ENCODE data around the gene ACCS.

Gene ACCS

DNA sequence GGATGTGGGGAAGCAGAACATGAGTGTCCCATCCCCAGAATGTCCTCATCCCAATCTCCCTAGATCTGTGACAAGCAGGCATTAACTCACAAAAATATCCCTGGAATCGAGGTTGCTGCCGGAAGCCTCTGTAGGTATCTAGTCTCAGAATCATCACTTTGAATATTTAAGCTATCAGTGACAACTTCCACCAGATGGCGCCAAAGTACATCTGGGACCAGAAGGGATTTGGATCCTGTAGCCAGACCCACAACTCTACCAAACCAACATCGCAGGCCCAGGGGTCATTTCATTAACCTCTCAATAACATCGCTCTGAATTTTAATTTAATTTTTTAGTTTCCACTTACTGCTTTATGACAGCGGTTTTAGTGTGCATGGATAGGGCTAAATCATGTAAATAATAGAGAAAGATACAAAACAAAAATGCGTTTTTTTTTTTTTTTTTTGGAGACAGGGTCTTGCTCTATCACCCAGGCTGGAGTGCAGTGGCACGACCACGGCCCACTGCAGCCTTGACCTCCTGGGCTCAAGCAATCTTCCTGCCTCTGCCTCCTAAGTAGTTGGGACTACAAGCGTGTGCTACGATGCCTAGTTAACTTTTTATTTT is 28.3 kb downstream of the ACCS start:
- H3K27ac ChIP-seq: no peak overlapping the region
- in situ Hi-C loops (cut with HindIII; ENCODE audit: low pct_ligation_motif_present, low sequenced_read_pairs): no loop called here
- TF ChIP-seq, protein P1, sequence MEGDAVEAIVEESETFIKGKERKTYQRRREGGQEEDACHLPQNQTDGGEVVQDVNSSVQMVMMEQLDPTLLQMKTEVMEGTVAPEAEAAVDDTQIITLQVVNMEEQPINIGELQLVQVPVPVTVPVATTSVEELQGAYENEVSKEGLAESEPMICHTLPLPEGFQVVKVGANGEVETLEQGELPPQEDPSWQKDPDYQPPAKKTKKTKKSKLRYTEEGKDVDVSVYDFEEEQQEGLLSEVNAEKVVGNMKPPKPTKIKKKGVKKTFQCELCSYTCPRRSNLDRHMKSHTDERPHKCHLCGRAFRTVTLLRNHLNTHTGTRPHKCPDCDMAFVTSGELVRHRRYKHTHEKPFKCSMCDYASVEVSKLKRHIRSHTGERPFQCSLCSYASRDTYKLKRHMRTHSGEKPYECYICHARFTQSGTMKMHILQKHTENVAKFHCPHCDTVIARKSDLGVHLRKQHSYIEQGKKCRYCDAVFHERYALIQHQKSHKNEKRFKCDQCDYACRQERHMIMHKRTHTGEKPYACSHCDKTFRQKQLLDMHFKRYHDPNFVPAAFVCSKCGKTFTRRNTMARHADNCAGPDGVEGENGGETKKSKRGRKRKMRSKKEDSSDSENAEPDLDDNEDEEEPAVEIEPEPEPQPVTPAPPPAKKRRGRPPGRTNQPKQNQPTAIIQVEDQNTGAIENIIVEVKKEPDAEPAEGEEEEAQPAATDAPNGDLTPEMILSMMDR (IDR thresholded peaks at IDR 0.05; ENCODE audit: low read depth, low read length, missing control alignments): peak; percentile 84
- H3K4me3 ChIP-seq (ENCODE audit: low read depth, low read length): no peak overlapping the region
- no peaks in the 10 kb centered on the region for H3K36me3 ChIP-seq (replicated peaks)
- DNase-seq: peak; percentile 76
- no peaks in the 10 kb centered on the region for H3K27me3 ChIP-seq (replicated peaks)

DNA sequence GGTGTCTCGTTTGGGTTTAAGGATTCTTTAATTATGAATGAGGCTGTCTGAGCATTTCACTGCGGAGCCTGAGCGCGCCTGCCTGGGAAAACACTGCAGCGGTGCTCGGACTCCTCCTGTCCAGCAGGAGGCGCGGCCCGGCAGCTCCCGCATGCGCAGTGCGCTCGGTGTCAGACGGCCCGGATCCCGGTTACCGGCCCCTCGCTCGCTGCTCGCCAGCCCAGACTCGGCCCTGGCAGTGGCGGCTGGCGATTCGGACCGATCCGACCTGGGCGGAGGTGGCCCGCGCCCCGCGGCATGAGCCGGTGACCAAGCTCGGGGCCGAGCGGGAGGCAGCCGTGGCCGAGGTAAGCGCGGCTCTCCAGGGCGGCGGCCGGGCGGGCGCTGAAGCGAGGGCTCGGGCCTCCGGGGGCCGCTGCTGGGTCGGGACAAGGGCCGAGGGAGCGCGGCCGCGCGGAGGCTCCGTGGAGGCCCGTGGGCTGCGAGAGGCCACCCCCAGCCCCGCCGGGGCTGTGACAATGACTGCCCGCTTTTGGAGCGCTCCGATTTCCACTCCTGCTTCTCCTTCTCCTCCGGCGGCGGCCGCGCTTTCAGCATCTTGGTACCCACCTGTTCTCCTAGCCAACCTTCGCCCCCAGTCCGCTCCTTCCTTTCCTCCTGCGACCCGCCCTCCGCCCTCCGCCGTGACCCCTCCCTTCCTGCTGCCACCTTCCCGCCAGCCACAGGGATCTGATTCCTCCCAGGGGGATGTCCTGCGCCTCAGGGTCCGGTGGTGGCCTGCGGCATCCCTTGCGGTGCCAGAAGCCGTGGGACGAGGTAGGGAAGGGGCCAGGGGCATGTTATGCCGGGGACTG is 29.7 kb downstream of the ACCS start, which contains the start of gene EXT2:
TSS of gene EXT2 (plus strand) at position 173 of the 854 bp plus-strand sequence. CDS start 12,035 bp downstream, outside the sequence.
- H3K27me3 ChIP-seq (replicated peaks): no peaks in the 10 kb centered on the region
- in situ Hi-C loops (cut with HindIII; ENCODE audit: low pct_ligation_motif_present, low sequenced_read_pairs): no loop called here
- H3K36me3 ChIP-seq (replicated peaks): no peaks in the 10 kb centered on the region
- TF ChIP-seq, protein P1 (IDR thresholded peaks at IDR 0.05; ENCODE audit: low read depth, low read length, missing control alignments): peak; percentile 86
- peak; percentile 68 for DNase-seq
- peak within 1 kb of the TSS; percentile 70 for H3K4me3 ChIP-seq (ENCODE audit: low read depth, low read length)
- H3K27ac ChIP-seq: peak within 1 kb of the TSS; percentile 8

DNA sequence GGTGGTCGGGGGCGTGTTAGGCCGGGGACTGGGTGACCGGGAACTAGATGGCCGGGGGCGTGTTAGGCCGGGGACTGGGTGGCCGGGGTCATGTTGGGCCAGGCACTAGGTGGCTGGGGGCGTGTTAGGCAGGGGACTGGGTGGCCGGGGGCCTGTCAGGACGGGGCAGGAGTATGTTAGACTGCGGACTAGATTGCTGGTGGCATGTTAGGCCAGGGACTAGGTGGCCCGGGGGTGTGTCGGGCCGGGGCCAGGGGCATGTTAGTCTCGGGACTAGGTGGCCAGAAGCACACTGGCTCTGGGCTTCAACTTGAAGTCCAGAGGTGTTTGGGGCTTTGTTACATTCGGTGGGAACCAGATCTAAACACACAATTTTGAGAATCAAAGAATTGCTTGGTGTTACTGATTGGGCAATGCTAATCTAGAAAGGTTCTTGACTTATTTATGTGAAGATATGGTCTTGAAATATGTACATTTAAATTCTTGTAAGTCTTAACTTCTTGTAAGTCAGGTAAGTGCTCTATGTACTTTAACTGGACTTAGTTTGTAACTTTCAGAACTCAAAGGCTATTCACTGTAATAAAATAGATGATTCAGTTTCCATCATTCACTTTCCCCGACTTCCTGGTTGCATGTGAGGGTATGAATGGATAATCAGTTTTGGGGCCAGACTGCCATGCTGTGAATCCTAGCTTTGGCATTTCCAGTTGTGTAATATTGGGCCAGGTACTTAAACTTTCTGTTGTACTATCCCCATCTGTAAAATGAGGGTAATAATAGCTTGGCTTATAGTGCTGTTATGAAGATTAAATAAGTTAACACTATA is 30.5 kb downstream of the ACCS start:
- TF ChIP-seq, protein P1 (IDR thresholded peaks at IDR 0.05; ENCODE audit: low read depth, low read length, missing control alignments): no peak
- Histone ChIP-seq H3K27ac (no peak overlapping the region), H3K36me3 (replicated peaks) (no peaks in the 10 kb centered on the region), H3K4me3 (ENCODE audit: low read depth, low read length) (peak overlapping the region; percentile 70), H3K27me3 (replicated peaks) (no peaks in the 10 kb centered on the region)
- in situ Hi-C loops (cut with HindIII; ENCODE audit: low pct_ligation_motif_present, low sequenced_read_pairs): no loop called here
- DNase-seq: no peak

DNA sequence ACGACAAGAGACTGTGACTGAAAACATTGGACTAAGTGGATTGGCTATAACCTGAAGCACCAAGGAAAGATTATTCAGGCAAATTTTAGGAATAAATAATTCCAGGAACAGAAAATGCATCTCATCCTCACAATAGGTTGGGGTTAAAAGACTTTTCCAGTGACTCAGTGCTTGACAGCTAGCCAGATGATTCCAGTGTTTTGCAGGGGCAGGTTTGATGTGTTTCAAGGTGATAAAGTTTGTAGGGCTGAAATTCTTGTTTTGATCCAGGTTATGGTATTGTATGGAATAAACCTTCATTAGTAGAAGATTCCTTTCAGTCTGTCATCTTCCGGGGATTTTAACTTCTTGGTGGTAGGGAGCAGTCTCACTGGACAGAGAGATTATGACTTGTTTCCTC is 31.8 kb downstream of the ACCS start:
- Histone ChIP-seq H3K27me3 (replicated peaks) (no peaks in the 10 kb centered on the region), H3K27ac (no peak overlapping the region), H3K4me3 (ENCODE audit: low read depth, low read length) (no peak overlapping the region), H3K36me3 (replicated peaks) (no peaks in the 10 kb centered on the region)
- in situ Hi-C loops (cut with HindIII; ENCODE audit: low pct_ligation_motif_present, low sequenced_read_pairs): no loop called here
- TF ChIP-seq, protein P1 (IDR thresholded peaks at IDR 0.05; ENCODE audit: low read depth, low read length, missing control alignments): no peak
- DNase-seq: no peak

DNA sequence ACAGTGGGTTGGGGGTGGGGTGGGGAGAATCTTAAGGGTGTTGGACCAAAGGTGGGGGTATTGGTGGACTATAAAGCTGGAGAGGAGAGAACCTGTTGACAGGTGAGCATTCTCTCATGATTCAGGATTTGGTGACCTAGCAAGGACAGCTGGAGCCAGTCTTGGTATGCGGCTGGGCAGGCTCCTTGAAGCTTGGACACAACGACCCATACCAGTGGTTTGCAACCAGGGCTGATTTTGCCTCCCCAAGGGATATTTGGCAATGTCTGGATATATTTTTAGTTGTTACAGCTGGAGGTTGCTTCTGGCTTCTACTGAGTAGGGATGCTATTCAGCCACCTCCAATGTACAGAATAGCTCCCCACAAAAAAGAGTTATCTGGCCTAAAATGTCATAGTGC is 35.0 kb downstream of the ACCS start:
- no peak for DNase-seq
- H3K4me3 ChIP-seq (ENCODE audit: low read depth, low read length): no peak overlapping the region
- no peaks in the 10 kb centered on the region for H3K27me3 ChIP-seq (replicated peaks)
- TF ChIP-seq, protein P1 (IDR thresholded peaks at IDR 0.05; ENCODE audit: low read depth, low read length, missing control alignments): no peak
- no peaks in the 10 kb centered on the region for H3K36me3 ChIP-seq (replicated peaks)
- H3K27ac ChIP-seq: no peak overlapping the region
- in situ Hi-C loops (cut with HindIII; ENCODE audit: low pct_ligation_motif_present, low sequenced_read_pairs): loop anchor here (25.0 kb wide), 2 partner anchors 211 to 436 kb away; partner anchors contain the start of gene ALX4

Measured in brain microvascular endothelial cell (primary cell).